Stimulated activated CD8-positive, alpha-beta memory T cell treated with anti-CD3 and anti-CD28 coated beads, Interleukin-4, amount 100 ng/mL, for 4 hours (primary cell): ENCODE data around the gene INTS3.
A peak's percentile ranks its signal among the peaks of the same experiment; 100 is the strongest.
"Not testable (repeated sequence)": the region's sequence is repeated elsewhere in the genome, so short reads cannot be mapped to it uniquely, and the experiment has no call there.

Source experiments
- DNase-seq, 2 donors: peaks; one replicate each; pipeline ENCODE4 v3.0.0-alpha.2; 2020; ENCODE audit warnings: low read depth in 2 of 2, low spot score in 1 of 2

INTS3 gene

DNA sequence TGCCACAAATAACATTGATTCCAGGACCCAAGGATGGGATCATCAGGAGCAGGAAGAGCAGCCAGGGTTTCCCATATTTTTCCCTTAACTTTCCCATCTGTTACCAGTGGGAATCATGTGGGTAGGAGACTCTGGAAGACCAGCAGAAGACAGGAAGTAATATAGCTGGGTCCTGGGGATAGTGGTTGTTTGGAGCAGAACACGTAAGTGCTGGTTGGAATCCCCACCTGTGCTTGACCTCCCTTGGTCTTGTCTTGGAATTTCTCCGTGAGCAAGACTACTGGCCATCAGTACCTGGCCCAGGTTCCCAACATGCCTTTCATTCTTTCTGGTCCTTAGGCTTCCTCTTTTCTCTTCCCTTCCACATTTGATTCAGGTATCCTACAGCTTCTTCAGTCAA is 26.4 kb downstream of the INTS3 start:
- DNase-seq = no peak

DNA sequence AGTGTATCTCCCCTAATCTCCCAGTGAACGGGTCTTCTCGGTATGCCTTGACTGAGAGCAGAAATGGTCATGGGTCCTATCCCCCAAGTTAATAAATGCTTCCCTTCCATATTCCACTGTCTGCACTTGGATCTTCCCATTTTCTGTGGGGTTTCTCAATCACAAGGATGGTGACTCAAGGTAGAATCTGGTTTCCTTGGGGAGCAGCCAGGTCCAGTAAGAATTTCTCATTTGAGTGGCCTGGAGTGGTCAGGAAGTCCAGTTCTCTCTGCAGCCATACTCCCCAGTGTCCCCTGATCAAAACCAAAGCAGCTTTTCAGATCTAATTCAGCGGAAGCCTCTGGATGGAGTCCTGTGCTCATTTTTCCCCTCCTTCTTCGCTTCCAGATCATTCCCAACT is 32.6 kb downstream of the INTS3 start:
- DNase-seq = no peak

DNA sequence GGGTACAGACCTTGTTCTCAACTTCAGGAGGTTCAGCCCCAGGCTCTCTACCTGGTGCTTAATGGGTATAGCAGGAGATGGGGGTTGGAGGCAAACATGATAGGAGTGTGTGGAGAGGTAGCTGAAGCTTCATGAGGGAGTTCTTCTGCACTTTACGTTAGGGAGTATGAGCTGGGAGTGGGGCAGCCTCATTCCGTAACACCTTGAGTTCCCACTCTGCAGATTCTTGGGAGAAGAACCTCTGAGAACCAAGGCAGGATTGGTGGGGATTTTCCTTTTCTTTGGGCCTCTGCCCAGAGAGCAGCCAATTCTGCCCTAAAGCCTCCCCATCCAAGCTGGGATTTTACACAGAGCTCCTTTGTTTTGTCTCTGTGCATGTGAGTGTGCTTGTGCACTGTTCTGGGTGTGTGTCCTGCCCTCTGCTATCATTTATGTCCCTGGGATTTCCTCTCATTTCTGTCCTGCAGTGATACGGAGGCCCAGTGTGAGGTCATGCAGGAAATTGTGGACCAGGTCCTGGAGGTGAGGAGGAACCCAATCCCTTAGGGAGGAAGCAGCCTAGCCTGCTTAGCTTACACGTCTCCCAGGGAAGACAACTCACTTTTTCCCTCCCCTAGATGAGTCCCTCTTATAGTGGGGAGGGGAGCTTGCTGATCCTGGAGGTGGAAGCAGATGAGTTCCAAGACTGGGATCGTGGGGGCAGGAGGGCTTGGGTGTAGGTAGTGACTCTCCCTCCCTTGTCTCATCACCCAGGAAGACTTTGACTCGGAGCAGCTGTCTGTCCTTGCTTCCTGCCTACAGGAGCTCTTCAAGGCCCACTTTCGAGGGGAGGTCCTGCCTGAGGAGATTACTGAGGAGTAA is 35.7 kb downstream of the INTS3 start:
- no peak for DNase-seq

DNA sequence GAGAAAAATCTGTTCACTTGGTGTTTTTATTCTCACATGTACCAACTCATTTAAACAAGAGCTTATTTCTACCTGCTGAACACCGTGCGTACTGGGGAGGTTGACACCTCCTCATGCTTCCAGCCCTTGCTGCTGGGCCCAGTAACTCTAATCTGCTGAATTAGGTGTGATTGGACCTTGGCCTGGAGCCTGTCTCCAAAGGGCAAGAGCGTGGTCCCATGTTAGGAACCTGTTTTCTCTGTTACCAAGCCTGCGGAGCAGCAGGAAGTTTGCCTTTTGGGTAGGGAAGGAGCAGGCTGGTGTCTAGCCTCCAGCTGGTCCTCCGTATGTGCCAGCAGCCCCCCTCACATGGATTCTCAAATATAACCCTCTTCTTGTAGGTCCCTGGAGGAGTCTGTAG is 36.5 kb downstream of the INTS3 start:
- no peak for DNase-seq

DNA sequence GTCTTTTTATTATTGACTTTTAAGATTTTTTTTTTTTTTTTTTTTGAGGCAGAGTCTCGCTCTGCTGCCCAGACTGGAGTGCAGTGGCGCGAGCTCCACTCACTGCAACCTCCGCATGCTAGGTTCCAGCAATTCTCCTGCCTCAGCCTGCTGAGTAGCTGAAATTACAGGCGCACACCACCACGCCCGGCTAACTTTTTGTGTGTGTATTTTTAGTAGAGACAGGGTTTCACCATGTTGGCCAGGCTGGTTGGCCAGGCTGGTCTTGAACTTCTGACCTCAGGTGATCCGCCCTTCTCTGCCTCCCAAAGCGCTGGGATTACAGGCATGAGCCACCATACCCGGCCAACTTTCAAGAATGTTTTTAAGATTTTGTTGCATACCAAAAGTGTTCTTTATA is 38.8 kb downstream of the INTS3 start:
- not testable (repeated sequence) for DNase-seq

DNA sequence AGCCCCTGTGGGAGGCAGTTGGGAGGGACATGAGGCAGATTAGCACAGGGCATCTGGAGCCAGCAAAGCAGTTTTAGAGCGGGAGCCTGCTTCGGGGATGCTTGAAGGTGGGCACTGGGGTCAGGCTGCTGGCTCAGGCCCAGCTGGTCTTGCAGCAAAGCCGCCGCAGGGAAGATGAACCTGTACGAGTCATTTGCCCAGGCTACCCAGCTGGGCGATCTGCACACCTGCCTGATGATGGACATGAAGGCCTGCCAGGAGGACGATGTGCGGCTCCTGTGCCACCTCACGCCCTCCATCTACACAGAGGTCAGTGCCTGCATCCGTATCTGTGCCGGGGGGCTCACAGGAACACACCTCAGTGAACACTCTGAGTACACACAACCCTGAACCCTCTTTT is 39.7 kb downstream of the INTS3 start:
- DNase-seq = no peak

DNA sequence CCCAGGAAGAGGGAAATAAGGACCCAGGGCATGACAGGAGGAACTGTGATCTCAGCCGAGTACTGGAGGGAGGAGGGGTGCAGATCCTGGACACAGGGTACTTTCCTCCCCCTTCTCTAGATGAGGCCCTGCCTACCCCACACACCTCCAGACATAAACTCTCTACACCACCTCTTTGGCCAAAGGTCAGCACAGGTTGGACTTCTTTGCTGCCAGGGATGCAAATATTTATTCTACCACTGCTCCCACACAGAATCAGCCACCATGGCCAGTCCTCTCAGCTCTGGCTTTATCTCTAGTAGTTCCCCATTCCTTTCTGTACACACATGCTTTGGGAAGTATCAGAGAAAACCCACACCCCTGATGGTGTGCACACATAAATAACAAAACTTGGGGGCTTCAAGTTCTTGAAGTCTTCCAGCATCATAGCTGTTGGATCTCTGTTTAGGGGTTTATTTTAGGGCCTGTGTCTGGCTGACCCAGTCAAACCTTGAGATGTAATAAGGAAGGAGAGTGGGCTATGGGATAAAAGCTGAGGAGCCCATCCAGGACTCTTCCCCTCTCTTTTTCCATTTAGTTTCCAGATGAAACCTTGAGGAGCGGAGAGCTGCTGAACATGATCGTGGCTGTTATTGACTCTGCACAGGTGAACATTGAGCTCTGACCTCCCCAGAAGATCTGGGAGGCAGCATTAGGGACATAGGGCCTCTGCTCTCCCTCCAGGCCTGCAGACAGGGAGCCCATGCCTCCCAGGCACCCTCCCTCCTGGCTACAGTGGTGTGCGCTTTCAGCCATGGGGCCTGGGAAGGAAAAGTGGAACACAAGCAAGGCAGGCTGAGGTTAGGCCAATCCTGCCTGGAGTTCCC is 40.7 kb downstream of the INTS3 start:
- no peak for DNase-seq

DNA sequence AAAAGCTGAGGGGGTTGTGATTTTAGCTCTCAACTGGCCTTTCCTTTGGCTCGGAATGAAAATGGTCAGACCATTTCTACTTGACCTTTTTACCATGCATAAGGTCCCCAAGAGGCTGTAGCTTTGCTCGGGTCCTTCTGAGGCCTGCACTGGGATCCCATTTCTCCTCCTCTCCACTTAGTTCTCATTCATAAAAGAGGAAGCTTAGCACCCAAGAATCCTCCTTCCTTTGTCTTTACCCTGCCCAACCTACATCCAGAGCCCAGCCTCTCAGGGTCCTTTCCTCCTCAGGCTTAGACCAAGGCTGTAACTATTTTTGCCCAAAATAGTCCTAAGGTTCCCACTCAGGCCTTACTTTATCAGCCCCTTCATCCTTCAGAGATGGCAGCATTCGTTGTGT is 41.4 kb downstream of the INTS3 start:
- DNase-seq = no peak

DNA sequence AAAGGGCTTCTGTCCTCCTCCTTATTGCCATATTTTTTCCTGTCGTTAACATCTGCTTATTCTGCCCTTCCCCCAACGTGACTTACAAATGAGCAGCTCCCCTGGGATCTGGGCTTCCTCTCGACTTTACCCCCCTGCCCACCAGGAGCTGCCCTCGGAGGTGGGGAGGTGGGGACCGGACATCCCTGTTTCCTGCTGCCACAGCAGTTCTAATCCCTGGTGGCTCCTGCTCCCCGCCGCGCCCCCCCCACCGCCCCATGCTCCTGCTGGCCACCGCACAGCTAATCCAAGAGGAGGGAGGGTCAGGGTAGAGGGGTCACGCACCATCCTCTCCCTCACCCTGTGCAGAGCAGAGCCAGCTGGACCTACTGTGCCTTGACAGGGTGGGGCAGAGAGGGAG is 42.9 kb downstream of the INTS3 start:
- DNase-seq = no peak

DNA sequence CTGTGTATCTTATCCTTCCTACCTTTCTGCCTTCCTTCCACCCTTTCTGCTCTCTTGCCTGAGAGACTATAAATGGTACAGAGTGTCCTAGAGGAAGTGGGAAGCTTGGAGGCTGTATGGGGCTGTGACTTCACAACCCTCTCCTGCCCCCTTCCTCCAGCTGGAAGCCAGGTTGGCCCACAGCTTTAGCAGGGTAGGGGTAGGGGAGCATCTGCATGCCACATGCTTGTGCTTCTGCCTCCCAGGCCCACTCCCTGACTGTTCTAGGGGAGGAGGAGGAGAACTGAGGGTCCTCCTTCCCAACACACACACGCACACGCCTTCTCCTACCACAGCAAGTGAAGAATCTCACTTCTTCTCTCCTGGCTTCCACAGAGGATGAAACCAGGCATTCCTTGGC is 43.4 kb downstream of the INTS3 start:
- no peak for DNase-seq

DNA sequence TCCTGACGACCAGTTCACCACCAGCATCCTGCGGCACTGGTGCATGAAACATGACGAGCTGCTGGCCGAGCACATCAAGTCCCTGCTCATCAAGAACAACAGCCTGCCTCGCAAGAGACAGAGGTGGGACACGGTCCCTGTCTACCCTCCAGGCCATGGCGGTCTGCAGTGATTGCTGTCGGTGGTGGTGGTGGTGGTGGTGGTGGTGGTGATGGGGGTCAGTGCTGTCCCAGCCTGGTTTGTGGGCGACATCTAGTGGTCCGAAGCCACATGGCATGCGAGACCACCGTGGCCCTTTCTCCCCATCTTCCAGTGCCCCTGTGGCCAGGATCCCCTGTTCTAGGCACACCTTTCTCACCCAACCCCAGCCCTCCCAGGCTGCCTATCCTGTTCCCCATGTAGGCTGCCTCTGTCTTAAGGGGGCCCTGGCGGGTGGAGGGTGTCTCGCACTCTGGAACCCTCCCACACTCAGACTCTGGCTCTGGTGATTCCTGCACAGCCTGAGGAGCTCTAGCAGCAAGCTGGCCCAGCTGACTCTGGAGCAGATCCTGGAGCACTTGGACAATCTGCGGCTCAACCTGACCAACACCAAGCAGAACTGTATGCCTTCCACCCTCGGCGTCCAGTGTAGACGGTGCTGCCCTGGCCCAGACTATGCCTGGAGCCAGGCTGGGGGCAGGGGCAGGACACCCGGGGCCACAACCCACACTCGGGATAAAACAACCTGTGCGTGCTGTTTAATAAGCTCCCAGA is 44.2 kb downstream of the INTS3 start:
- no peak for DNase-seq

DNA sequence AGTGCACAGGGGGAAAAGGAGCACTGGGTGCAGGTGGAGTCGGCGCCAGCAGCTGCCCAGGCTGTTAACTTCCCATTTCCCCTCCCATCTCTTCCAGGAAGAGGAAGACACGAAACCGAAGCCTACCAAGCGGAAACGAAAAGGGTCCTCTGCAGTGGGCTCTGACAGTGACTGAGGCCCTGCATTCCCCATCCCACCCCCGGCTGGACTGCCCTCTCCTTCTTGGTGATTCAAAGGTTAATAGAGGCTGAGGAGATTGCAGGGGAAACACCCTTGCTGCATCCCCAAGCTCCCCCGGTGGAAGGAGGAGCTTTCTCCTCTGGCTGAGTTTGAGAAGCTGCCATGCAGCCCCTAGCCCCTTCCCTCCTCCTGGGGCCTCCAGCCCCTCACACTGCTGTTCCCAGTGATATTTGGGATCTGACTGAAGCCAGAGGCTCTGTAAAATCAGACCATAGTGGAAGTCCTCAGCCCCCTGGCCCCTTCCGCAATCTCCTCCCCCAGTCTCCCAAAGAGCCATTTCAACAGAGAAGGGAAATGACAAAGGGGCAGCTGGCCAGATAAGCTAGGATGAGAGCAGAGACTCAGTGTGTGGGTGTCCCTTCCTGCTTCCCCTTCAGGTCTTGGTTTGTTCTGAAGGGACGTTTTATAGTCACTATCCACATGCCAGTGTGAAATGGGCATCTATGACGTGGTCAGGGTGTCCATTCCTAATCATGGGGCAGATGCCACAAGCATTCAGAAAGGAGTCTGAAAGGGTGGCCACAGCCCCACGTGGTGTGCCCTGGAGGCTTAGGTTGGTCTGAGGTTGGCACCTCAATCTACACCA is 45.5 kb downstream of the INTS3 start:
- DNase-seq = no peak

DNA sequence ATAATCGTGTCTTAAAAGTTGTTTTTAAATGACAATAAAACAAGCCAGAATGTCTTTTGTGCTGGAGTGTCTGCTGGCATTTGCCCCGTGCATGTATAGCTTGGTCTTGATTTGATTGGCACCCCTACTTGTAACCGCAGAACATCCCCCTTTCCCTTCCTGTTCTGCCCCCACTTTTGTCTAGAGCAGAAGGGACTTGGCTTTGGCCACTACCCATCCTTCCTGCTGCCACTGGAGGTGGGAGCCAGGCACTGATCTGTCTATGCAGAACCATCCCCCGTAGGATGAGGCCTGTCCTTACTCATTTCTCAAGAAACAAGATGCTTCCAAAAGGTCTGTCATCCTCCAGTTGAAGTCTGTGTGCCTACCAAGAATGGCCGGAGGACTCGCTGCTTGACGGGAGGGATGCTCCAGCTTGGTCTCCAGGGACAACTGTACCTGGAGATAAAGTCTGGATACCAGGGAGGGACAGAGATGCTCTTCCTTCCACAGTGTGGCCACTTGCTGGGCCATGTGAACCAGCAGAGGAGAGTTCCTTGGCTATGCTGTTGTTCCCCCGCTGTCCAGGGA is 46.3 kb downstream of the INTS3 start:
- DNase-seq = no peak

DNA sequence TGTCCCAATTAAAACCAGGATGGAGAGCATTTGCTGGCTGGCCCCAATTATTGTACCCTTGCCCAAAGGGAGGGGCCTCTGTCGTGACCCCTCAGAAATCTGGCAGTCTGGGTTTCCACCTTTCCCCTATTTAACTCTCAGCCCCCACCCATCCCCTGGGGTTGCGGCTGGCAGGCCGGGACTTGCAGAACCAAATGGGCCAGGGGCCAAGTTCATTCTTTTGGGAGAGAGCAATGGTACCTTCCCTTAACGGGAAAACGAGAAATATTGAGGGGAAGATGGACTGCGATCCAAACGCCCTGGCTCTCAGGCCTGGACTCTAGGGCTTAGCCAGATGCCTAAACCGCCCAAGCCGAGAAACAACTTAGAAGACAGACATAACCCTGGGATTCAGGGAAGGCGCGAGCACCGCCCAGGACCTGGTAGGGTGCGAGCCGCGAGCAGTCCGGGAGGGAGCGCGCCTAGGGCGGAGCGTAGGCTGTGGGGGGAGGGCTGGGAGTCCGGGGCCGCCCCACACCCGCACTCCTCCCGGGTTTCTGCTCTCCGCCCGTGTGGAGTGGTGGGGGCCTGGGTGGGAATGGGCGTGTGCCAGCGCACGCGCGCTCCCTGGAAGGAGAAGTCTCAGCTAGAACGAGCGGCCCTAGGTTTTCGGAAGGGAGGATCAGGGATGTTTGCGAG is 47.1 kb downstream of the INTS3 start, which contains the start of gene SLC27A3:
SLC27A3 (plus strand) TSS at position 628 of the 678 bp plus-strand sequence. CDS start 91 bp downstream, outside the sequence.
- no peak for DNase-seq

DNA sequence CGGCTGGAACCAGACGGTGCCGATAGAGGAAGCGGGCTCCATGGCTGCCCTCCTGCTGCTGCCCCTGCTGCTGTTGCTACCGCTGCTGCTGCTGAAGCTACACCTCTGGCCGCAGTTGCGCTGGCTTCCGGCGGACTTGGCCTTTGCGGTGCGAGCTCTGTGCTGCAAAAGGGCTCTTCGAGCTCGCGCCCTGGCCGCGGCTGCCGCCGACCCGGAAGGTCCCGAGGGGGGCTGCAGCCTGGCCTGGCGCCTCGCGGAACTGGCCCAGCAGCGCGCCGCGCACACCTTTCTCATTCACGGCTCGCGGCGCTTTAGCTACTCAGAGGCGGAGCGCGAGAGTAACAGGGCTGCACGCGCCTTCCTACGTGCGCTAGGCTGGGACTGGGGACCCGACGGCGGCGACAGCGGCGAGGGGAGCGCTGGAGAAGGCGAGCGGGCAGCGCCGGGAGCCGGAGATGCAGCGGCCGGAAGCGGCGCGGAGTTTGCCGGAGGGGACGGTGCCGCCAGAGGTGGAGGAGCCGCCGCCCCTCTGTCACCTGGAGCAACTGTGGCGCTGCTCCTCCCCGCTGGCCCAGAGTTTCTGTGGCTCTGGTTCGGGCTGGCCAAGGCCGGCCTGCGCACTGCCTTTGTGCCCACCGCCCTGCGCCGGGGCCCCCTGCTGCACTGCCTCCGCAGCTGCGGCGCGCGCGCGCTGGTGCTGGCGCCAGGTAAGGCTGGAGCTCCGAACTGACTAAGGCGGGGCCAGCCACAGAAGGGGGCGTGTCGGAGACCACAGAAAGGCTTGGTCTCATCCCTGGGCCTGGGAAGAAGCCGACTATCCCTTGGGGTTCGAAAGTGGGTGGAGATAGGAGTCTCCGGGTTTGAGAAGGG is 47.8 kb downstream of the INTS3 start:
- peak in 1 of 2 donors; percentile 38 for DNase-seq

DNA sequence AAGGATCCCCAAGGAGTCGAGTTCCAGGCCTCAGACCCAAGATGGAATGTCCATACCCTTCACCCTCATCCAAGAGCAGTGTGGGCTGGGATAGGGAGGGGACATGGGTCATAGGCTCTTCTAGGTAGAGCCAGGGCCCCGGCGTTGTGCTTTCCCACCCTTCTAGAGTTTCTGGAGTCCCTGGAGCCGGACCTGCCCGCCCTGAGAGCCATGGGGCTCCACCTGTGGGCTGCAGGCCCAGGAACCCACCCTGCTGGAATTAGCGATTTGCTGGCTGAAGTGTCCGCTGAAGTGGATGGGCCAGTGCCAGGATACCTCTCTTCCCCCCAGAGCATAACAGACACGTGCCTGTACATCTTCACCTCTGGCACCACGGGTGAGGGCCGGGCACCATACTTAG is 48.5 kb downstream of the INTS3 start:
- no peak for DNase-seq

DNA sequence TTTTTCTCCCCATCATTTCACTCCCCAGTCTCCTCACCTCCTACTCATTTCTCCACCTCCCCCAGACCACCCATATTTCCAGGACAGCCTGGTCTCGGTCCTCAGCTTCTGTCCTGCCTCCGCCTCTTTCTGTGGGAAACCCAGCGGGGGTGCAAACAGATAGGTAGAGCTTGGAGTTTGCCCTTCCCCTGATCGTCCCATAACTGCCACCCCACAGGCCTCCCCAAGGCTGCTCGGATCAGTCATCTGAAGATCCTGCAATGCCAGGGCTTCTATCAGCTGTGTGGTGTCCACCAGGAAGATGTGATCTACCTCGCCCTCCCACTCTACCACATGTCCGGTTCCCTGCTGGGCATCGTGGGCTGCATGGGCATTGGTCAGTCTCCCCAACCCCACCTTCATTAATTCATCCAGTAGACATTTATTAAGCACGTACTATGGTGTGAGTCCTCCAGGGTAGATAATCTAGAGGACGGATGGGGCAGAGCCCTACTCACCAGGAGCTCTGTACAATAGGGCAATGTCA is 49.1 kb downstream of the INTS3 start:
- no peak for DNase-seq

DNA sequence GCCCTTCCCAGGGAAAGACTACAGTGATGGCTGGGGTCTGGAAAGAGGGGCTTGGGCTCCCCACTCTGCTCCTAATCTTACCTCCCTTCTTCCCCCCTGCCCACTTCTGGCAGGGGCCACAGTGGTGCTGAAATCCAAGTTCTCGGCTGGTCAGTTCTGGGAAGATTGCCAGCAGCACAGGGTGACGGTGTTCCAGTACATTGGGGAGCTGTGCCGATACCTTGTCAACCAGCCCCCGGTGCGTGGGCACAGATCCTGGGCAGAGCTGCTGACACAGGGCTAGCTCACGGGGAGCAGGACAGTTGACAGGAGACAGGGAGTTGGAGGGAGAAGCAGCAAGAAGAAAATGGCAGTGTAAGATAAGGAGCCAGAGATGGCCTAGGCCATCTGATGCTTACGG is 49.8 kb downstream of the INTS3 start:
- DNase-seq = no peak
